SIG-M5 treated with dmso at 0.1 percent for 504 hours (cell line): Measurements from ENCODE around the gene CCDC8.
"Not testable (repeated sequence)": the region's sequence is repeated elsewhere in the genome, so short reads cannot be mapped to it uniquely, and the experiment has no call there.

Source experiments
- DNase-seq: peaks from one replicate; lab custom pipeline; 2025; ENCODE audit not compliant: unreplicated experiment; lab: John Stamatoyannopoulos, UW

The CCDC8 gene

GRCh38 chr19:46383171-46383815, 30.1 kb downstream of the CCDC8 start:
- DNase-seq = no peak

DNA sequence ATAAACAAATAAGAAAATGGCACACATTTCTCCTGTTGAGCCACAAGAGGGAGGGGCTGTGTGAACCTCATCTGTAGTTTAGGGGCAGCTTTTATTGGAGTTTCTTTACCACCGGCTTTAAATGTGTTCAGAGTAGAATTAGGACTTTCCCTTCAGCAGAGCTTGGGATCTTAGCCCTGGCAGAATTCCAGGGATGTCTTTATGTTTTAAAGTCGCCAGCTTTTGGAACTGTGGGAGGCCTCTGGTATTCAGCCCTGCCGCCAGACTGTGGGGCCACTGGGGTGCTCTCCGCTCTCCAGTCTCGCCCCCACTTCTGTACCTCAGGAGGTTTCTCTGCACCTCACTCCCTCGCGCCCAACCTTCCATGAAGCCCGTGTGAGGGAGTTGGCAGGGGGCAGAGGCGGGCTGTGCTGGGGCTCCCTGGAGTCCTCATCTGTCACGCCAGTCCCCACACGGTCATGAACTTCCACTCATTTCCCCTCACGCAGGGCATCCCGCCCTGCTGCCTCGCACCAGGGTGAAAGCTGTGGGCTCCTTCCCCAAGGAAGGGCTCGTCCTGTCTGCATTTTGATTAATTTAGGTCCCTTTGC, 31.5 kb downstream of the CCDC8 start:
- no peak for DNase-seq

GRCh38 chr19:46381346-46381745, 32.0 kb downstream of the CCDC8 start:
- no peak for DNase-seq

- DNase-seq = no peak
Observed at GRCh38 chr19:46380690-46381089, 32.7 kb downstream of the CCDC8 start.

- no peak for DNase-seq
Observed at GRCh38 chr19:46378268-46378667, 35.1 kb downstream of the CCDC8 start.

DNA sequence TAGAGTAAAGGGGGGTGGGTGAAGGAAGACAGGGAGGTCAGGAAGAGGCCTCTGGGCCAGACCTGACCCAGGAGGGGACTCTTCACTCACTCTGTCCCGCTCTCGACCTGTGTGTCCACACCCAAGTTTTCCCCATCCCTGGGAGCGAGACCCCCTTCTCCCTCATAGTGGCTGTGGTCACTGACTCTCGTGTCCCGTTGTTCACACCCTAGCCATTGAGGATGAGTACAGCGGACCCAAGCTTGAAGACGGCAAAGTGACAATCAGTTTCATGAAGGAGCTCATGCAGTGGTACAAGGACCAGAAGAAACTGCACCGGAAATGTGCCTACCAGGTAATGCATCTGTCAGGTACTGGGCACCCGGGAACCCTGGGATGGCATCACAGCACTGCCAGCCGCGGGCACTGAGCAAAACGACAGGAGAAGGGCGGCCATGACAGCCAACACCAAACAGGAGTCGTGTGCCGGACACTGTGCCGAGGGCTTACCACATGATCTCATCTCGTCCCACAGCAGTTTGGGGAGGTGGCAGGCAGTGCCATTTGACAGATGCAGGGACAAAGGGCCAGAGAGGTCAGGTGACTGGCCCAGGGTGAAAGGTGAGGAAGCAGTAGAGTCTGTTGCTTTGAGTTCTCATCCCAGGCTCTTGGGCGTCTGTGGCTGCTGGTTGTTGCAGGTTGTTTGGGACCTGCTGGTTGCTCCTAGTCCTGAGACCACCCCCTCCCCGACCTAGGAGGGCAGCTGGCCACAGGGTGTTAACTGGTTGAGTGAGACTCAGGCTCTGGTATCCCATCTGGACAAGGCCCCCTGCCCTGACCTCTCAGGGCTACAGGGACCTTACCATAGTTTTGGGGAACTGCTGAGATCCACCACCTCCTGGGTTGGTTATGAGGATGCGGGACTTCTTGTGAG, 36.9 kb downstream of the CCDC8 start:
- no peak for DNase-seq

- not testable (repeated sequence) for DNase-seq
Observed at GRCh38 chr19:46375476-46376067, 37.8 kb downstream of the CCDC8 start.

GRCh38 chr19:46374536-46375475, 38.6 kb downstream of the CCDC8 start:
- DNase-seq = no peak

GRCh38 chr19:46373491-46374359, 39.6 kb downstream of the CCDC8 start:
- peak; percentile 68 for DNase-seq

DNA sequence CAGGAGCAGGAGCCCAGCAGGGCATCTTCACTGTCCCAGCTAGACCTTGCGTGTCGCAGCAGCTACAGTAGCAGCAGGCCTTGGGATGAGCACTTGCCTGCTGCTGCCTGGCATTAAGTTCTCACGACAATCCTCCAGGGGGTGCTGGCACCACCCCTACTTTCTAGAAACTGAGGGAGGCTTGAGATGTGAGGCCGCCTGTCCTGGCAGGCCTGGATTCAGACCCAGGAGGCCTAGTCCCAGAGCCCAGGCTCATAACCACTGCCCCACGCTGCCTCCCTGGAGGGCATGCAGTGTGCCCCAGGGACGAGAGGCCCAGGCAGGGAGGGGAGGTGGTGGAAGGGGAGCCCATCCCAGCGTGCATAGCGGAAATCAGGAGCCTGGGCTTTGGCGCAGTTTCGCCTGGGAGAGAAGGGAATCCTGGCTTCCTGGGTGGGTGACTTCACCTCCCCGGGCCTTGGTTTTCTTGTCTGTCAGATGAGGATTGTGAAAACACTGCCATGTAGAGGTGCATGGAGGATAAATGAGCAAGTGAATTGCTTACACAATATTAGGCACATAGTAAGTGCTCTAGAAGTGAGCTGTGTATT, 40.4 kb downstream of the CCDC8 start:
- DNase-seq = no peak

- DNase-seq = no peak
Observed at GRCh38 chr19:46371371-46371901, 41.9 kb downstream of the CCDC8 start.

DNA sequence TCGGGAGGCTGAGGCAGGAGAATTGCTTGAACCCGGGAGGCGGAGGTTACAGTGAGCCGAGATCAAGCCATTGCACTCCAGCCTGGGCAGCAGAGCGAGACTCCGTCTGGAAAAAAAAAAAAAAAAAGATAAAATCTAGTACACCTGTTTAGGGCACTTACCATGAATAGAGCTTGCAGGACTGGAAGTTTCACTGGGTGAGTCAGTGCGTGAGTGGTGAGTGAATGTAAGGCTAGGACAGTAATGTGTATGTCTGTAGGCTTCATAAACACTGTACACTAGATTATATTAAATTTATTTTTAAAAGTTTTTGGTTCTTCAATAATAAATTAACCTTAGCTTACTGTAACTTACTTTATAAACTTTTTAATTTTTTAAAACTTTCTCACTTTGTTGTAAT, 43.5 kb downstream of the CCDC8 start:
- DNase-seq = no peak

GRCh38 chr19:46368116-46368515, 45.2 kb downstream of the CCDC8 start:
- DNase-seq = no peak

DNA sequence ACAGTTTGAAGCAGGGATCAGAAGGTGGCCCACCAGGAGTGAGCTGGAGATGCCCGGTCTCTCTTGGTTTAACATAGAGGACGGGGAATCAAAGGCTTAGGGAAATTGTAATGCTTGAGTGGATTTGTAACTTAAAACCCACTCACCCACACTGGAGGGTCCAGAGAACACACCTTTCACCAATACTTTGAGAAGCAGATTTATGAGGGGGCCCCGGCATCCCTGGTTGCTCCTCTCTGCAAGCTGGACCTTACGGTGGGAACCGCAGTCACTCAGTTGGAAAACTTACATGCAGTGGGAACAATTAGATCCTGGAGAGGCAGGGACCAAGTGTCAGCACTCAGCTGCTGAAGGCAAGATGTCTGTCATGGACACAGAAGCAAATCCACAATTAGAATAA, 45.9 kb downstream of the CCDC8 start:
- no peak for DNase-seq

- no peak for DNase-seq
Observed at GRCh38 chr19:46366620-46367292, 46.6 kb downstream of the CCDC8 start.

DNA sequence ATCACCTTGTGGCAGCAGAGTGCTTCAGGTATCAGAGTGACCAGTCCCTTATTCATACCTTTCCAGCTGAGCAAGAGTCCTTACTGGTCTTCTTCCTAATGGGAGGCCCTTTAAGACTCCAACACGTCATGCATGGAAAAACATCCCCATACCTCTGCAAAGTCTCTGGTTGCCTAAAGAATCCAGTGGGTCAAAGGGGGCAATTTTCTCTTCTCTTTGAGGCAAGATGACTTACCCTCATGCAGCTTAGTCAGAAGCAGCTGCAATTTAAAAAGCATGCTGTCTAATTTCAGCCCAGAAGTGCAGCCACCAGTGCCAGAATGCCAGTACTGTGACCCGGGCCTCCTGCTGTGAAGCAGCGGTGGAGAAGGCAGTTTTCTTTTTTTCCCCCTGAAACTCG, 47.8 kb downstream of the CCDC8 start:
- no peak for DNase-seq

DNA sequence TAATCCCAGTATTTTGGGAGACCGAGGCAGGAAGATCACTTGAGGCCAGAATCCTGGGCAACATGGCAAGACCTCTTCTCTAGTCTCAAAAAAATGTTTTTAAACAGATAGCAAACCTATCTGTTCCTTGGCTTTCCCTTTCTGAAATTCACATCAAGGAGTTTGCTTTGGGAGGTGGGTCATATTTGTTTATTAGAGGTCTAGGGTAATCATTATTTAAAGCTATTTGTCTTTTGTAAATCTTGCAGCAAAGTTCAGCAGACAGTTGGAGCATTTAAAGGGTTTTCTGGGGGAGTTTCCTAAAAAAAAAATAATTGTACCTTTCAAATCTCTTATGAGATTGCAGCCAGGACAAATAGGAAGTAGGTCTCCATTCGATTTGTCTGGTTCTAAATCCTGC, 49.0 kb downstream of the CCDC8 start:
- no peak for DNase-seq

- no peak for DNase-seq
Observed at GRCh38 chr19:46361915-46362314, 51.4 kb downstream of the CCDC8 start.
